Astrocyte (in vitro differentiated cells and primary cell): ENCODE measurements around the gene MYH15. TPM values are rescaled to one million over a fixed set of nuclear protein-coding genes. Genes with fewer than 3 reads are reported as not detected.

ENCODE experiments used
- DNase-seq: peaks from one replicate; pipeline ENCODE4 v3.0.0-alpha.2; 2010; ENCODE audit warnings: low read depth
- FAIRE-seq: peaks from 2 replicates; lab custom pipeline; 2011; peaks lifted over from hg19 to GRCh38; lab: Jason Lieb, UNC
- H2AFZ ChIP-seq: 2 replicates; pipeline ENCODE4 v1.6.0; 2012; ENCODE audit warnings: low read depth, low read length, inconsistent platforms
- H3K27ac ChIP-seq: 2 replicates; pipeline ENCODE4 v1.5.1; 2011; ENCODE audit warnings: low read depth, low read length, inconsistent platforms
- H3K27me3 ChIP-seq: 2 replicates; pipeline ENCODE4 v1.6.0; 2011; ENCODE audit warnings: low read length, inconsistent platforms; ENCODE audit not compliant: insufficient read depth
- H3K36me3 ChIP-seq: 2 replicates; pipeline ENCODE4 v1.5.1; 2011; ENCODE audit warnings: low read length, inconsistent platforms; ENCODE audit not compliant: insufficient read depth
- H3K4me1 ChIP-seq: 2 replicates; pipeline ENCODE4 v1.5.1; 2011; ENCODE audit warnings: low read length, inconsistent platforms; ENCODE audit not compliant: insufficient read depth
- H3K4me2 ChIP-seq: 2 replicates; pipeline ENCODE4 v1.6.0; 2012; ENCODE audit warnings: low read length, inconsistent platforms
- H3K4me3 ChIP-seq: 2 replicates; pipeline ENCODE4 v1.5.1; 2011; ENCODE audit warnings: low read depth, mild to moderate bottlenecking, low read length, inconsistent platforms; ENCODE audit not compliant: insufficient read depth
- H3K79me2 ChIP-seq: 2 replicates; pipeline ENCODE4 v1.6.0; 2012; ENCODE audit warnings: mild to moderate bottlenecking, low read length, inconsistent platforms; ENCODE audit not compliant: insufficient read depth
- H3K9ac ChIP-seq: 2 replicates; pipeline ENCODE4 v1.6.0; 2012; ENCODE audit warnings: mild to moderate bottlenecking, low read length, inconsistent platforms
- H3K9me3 ChIP-seq: 2 replicates; pipeline ENCODE4 v1.5.1; 2012; ENCODE audit warnings: low read depth, mild to moderate bottlenecking, low read length, inconsistent platforms; ENCODE audit not compliant: insufficient read depth
- H4K20me1 ChIP-seq: 2 replicates; pipeline ENCODE4 v1.6.0; 2012; ENCODE audit warnings: low read length, inconsistent platforms; ENCODE audit not compliant: insufficient read depth
- H3K27ac Mint-ChIP-seq: one replicate; pipeline ENCODE4 v1.8.0; 2021; ENCODE audit warnings: mild to moderate bottlenecking, mixed read lengths; ENCODE audit not compliant: unreplicated experiment
- H3K27me3 Mint-ChIP-seq: one replicate; pipeline ENCODE4 v1.8.0; 2021; ENCODE audit warnings: low read depth, mixed read lengths; ENCODE audit not compliant: unreplicated experiment
- H3K36me3 Mint-ChIP-seq: one replicate; pipeline ENCODE4 v1.8.0; 2021; ENCODE audit warnings: low read depth, mixed read lengths; ENCODE audit not compliant: unreplicated experiment
- H3K4me1 Mint-ChIP-seq: one replicate; pipeline ENCODE4 v1.8.0; 2021; ENCODE audit warnings: low read depth, mixed read lengths; ENCODE audit not compliant: unreplicated experiment
- H3K4me3 Mint-ChIP-seq: one replicate; pipeline ENCODE4 v1.8.0; 2021; ENCODE audit warnings: mild to moderate bottlenecking, moderate library complexity, mixed read lengths; ENCODE audit not compliant: unreplicated experiment
- H3K9me3 Mint-ChIP-seq: one replicate; pipeline ENCODE4 v1.8.0; 2021; ENCODE audit warnings: mild to moderate bottlenecking, mixed read lengths; ENCODE audit not compliant: unreplicated experiment
- CTCF ChIP-seq: IDR thresholded peaks from 2 replicates; pipeline ENCODE4 v1.5.1; 2011; ENCODE audit warnings: low read depth, mild to moderate bottlenecking, inconsistent platforms, low read length, moderate library complexity; ENCODE audit not compliant: insufficient read depth
- EZH2 ChIP-seq: IDR thresholded peaks from 2 replicates; pipeline ENCODE4 v1.6.1; 2012; ENCODE audit warnings: mild to moderate bottlenecking, low read length, inconsistent platforms; ENCODE audit not compliant: insufficient read depth
- total RNA-seq: library from RNA; stranded (reverse); gene quantifications from 2 replicates; pipeline ENCODE4 v1.2.1, GENCODE V29; 2021

Gene MYH15
- total RNA-seq, 1 donor from 2014 or later = 0.59 TPM

GRCh38 chr3:108450444-108450843, 60.0 kb downstream of the MYH15 start:
- H3K79me2 ChIP-seq = no peaks in the 10 kb centered on the region
- FAIRE-seq = no peak
- TF ChIP-seq CTCF (no peak), EZH2 (no peak)
- peaks cover 5% of the 10 kb centered on the region for H3K4me1 ChIP-seq
- Mint-ChIP-seq H3K4me3 (no peak overlapping the region), H3K4me1 (no peaks in the 10 kb centered on the region), H3K27ac (no peak overlapping the region), H3K36me3 (no peaks in the 10 kb centered on the region), H3K27me3 (no peaks in the 10 kb centered on the region), H3K9me3 (peaks cover 10% of the 10 kb centered on the region)
- H3K4me2 ChIP-seq = no peak overlapping the region
- H2AFZ ChIP-seq = no peak overlapping the region
- H3K27me3 ChIP-seq = no peaks in the 10 kb centered on the region
- DNase-seq = no peak
- no peak overlapping the region for H3K27ac ChIP-seq
- H3K9me3 ChIP-seq = no peaks in the 10 kb centered on the region
- H3K36me3 ChIP-seq = no peaks in the 10 kb centered on the region
- no peak overlapping the region for H3K9ac ChIP-seq
- no peaks in the 10 kb centered on the region for H4K20me1 ChIP-seq
- no peak overlapping the region for H3K4me3 ChIP-seq

GRCh38 chr3:108448593-108448992, 61.8 kb downstream of the MYH15 start:
- no peak overlapping the region for H2AFZ ChIP-seq
- no peaks in the 10 kb centered on the region for H3K27me3 ChIP-seq
- no peak overlapping the region for H3K4me3 ChIP-seq
- no peak overlapping the region for H3K4me2 ChIP-seq
- no peaks in the 10 kb centered on the region for H3K36me3 ChIP-seq
- FAIRE-seq = no peak
- H3K4me3 Mint-ChIP-seq = no peak overlapping the region
- no peaks in the 10 kb centered on the region for H3K79me2 ChIP-seq
- no peaks in the 10 kb centered on the region for H4K20me1 ChIP-seq
- H3K27ac ChIP-seq = no peak overlapping the region
- no peak for DNase-seq
- TF ChIP-seq EZH2 (no peak), CTCF (no peak)
- no peaks in the 10 kb centered on the region for H3K9me3 ChIP-seq
- H3K4me1 ChIP-seq = no peaks in the 10 kb centered on the region
- H3K9me3 Mint-ChIP-seq = peaks cover 10% of the 10 kb centered on the region
- H3K36me3 Mint-ChIP-seq = no peaks in the 10 kb centered on the region
- no peaks in the 10 kb centered on the region for H3K27me3 Mint-ChIP-seq
- no peaks in the 10 kb centered on the region for H3K4me1 Mint-ChIP-seq
- H3K9ac ChIP-seq = no peak overlapping the region
- no peak overlapping the region for H3K27ac Mint-ChIP-seq

GRCh38 chr3:108447096-108447847, 63.1 kb downstream of the MYH15 start:
- no peak overlapping the region for H3K27ac Mint-ChIP-seq
- H3K4me1 ChIP-seq = no peaks in the 10 kb centered on the region
- H3K36me3 Mint-ChIP-seq = no peaks in the 10 kb centered on the region
- H3K9me3 Mint-ChIP-seq = peaks cover 10% of the 10 kb centered on the region
- no peaks in the 10 kb centered on the region for H3K4me1 Mint-ChIP-seq
- DNase-seq = no peak
- H3K27me3 ChIP-seq = no peaks in the 10 kb centered on the region
- H4K20me1 ChIP-seq = no peaks in the 10 kb centered on the region
- H3K9ac ChIP-seq = no peak overlapping the region
- H3K4me3 ChIP-seq = no peak overlapping the region
- TF ChIP-seq CTCF (no peak), EZH2 (no peak)
- no peaks in the 10 kb centered on the region for H3K36me3 ChIP-seq
- H3K79me2 ChIP-seq = no peaks in the 10 kb centered on the region
- no peak for FAIRE-seq
- H3K4me2 ChIP-seq = no peak overlapping the region
- no peak overlapping the region for H3K27ac ChIP-seq
- no peaks in the 10 kb centered on the region for H3K27me3 Mint-ChIP-seq
- H3K9me3 ChIP-seq = no peaks in the 10 kb centered on the region
- no peak overlapping the region for H2AFZ ChIP-seq
- H3K4me3 Mint-ChIP-seq = no peak overlapping the region
